ENCODE data around the gene CXCL9.

- TF ChIP-seq CTCF (IDR thresholded peaks at IDR 0.05; ENCODE audit: low read length) (no peak), EZH2 (IDR thresholded peaks at IDR 0.05; ENCODE audit: borderline replicate concordance, low read length) (no peak)
Measured at GRCh38 chr4:75992462-75992861, 14.8 kb downstream of the CXCL9 start.
